ENCODE results near the gene C21orf58.

C21orf58 gene

DNA sequence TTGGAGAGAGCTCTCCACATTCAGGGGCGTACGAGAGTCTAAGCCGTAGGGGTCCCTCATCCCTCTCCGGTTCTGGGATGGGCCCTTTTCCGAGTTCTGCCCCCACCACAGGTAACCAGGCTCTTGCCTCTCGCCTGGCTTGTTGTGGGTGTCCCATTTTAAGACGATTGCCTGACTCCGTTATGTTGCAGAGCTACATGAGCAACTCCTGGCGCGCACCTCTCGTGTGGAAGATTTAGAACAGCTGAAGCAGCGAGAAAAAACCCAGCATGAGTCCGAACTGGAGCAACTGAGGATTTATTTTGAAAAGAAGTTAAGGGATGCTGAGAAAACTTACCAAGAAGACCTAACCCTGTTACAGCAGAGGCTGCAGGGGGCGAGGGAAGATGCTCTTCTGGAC, 29.2 kb upstream of the C21orf58 start:
- no peak for DNase-seq

DNA sequence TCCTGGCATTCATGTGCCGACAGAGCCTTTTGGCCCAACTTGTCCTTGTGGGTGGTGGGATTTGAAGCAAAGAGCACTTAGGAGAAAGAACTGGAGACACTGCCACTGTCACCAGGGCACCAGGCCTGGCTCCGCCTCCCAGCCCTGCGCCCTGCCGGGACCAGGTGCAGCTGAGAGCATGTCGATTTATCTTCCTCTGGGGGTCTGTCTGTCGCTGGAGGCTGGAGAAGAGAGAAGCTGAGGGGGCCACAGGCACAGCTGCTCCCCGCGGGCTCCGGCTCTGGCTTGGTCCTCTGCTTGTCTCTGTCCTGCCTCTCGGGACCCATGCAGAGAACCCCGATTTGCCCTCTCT, 28.5 kb upstream of the C21orf58 start:
- DNase-seq, result no peak

DNA sequence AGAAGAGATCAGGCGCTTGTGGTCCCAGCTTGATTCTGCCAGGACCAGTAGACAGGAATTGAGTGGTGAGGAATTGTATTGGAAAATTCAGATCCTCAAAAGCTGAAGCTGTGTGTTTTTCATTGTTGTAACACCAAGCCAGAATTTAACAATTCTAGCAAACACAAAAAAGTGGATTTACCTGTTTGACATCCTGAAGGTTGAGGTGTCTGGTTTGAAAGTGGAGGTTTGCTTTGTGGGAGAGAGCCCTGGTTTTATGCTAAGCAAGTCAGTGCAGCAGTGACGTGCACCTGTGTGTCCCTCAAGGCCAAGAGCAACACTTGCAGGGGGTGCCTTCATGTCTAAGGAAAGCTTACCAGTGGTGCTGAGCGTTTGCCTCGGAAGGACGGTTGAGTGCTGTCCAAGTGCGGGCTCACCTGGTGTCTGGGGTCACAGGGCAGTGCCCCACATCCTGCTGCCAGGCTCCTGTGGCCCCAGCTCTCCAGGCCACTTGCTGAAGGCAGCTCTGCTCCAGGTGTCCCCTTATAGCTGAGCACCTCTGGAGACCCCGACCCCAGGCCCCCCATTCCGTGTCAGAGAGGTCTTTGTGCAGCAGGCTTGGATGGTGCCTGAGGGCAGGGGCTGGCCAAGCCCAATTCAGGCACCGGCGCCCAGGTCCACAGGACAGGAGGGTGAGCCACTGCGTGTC, 27.9 kb upstream of the C21orf58 start:
- no peak for DNase-seq

DNA sequence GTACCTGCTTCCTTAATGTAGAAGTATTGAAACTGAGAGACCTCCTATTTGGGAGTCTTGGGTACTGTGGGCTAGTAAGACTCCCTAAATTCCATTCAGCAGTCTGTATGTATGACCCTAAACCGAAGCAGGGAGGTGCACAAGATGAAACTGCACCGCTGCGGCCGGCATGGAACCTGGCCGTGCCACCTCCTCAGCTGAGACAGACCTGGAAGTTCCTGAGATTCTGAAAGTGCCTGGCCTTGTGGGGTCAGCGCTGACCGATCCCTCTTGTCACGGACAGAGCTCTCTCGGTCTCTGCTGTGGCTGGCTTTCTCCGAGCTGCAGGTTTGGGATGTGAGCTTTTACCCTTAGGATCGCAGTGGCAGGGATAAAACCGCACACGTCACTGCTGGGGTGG, 27.3 kb upstream of the C21orf58 start:
- no peak for DNase-seq

DNA sequence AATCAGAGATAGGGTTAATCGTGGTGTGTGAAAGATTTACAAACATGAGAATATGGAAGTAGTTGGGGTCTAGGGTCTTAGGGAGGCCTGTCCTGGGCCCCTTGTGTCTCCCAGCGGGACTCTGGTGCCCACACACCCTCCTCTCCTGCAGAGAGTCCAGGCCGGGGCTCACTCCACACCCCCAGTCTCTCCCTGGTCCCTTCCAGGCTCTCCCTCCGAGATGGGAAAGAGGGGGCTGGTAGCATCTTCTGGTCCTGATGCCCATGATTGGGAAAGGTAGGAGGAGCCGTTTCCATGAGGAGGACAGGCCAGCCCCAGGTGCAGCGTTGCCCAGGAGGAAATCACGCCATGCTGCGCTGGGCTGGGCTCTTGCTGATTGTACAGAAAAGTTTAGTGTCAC, 26.9 kb upstream of the C21orf58 start:
- no peak for DNase-seq

DNA sequence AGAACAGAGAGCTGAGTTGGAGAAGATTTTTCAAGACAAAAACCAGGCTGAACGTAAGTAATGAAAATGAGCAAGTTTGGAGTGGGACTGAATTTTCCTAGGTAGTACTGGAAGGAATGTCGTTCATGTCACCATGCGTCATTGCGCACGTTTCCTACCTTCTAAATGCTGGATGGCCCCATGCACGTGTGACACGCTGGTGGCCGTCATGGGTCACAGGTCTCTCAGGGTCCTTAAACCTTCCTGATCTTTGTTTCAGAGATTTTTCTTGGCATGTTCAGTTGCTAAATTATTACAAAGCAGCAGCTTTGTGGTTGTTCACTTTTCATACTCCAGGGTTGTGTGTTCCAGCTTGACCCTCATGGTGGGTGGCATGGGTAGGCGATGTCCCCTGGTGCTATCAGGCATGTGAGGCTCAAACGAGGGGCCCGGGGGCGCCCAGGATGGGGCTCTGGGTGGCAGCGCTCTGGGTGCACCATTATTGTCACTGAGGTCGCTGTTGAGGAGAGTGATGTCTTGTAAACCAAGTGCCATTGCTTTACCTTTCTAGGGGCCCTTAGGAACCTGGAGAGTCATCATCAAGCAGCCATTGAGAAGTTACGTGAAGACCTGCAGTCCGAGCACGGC, 25.6 kb upstream of the C21orf58 start:
- no peak for DNase-seq

DNA sequence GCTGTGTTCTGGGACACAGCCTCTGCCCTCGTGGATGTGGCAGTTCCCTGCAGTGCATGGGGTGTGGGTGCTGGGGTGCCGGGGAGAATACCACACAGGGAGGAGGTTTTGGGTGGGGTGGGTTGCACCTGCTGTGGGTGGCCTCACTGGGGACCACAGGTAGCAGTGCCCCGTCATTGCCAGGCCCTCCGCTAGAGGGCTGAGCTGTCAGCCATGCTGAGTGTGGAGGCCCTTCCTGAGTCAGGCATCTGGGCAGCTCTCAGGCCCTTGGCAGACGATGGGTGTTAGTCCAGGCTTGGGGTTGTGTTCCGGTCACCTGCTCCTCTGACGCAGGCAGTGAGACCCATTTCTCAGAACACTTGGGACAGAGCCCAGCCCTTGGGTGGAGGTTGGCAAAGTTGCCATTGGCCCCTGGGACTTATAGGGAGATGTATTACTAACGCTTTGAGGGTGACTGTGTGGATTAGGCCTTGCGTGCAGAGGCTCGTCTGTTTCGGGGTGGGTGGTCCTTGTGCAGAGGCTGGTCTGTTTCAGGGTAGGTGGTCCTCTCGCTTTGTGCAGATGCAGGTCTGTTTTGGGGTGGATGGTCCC, 24.2 kb upstream of the C21orf58 start:
- DNase-seq, result no peak

DNA sequence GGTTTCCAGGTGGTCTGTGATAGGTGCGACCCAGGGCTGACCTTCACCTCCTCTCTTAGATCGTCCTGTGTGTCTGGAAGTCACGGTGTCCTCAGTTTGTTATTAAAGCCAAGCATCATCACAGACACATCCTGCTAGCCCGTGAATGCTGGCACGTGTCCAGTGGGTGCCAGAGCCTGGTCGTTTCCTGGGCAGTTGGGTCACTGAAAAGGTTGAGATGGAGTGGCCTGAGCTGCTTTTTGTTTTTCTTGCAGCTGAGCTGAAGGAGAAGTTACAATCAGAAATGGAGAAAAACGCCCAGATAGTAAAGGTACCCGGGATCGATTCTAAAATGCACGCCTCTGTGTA, 23.5 kb upstream of the C21orf58 start:
- no peak for DNase-seq

DNA sequence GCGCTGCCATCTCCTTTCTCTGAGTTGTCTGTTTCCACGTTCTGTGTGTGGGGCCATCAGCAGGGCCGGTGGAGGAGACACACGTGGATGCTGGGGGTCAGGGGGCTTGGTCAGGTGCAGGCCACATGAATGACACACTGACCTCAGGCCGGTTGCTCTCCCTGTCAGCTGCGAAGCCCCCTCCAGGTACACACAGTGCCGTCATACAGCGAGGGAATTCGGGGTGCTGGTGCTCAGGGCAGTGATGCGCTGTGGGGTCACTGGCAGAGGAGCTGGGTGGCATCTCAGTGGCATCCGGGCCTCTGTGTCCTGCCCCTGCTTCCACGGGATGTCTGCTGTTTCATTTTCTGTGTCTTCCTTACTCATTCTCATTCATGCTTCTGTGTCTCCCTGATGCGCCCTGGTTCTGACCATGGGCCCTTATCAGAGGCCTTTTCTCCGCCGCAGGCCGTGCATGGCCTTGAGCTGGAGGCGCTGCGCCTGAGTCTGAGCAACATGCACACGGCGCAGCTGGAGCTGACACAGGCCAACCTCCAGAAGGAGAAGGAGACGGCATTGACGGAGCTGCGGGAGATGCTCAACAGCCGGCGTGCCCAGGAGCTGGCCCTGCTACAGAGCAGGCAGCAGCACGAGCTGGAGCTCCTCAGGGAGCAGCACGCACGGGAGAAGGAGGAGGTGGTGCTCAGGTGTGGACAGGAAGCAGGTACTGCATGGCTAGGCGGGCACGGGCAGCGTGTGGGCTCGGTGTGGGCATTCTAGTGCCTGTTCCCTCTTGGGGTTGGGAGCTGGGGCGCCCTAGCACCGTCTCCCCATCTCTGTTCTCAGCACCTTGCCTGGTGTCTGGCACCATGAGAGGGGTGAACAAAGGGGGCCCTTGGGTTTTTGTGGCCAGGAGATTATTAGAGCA, 22.9 kb upstream of the C21orf58 start:
- no peak for DNase-seq

DNA sequence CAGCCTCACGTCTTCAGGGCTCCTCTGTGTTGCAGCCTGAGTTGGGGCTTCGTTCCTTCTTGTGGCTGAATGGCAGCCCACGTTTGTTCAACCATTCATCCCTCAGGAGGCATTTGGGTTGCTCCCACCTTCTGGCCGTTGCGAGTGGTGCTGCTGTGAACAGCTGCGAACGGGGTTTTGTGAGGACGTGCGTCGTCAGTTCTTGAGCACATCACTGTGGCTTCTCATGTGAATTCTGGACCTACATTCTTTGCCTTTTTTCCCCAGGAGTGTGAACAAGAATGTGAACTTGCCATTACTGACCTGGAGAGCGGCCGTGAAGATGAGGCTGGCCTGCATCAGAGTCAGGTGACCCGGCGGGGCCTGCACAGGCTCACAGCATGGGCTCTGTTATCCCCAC, 22.2 kb upstream of the C21orf58 start:
- no peak for DNase-seq

DNA sequence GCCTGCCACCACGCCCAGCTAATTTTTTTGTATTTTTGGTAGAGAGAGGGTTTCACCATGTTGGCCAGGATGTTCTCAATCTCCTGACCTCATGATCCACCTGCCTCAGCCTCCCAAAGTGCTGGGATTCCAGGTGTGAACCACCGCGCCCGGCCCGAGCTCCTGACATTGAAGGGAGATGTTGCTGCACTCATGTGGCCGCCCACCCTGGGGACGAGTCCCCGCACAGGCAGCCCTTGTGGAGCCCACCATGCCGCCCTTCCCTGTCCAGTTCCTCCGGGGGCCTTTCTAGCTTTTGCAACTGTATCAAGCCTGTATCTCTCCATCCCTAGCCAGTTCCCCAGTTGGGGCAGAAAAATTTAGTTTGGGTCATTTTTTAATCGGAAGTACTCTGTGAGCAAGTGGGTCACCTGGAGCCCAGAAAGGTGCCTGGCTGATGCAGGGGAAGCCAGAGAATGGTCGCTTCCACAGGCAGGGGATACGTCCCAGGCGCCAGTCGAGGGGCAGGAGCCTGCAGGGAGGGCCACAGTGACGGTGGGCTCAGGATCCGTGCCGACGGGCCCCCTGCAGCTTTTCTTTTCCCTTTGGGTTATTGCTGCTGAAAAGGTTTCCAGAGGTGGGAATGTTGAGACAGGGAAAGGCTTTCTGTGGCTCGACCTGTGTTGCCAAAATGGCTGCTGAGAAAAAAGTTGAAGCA, 20.7 kb upstream of the C21orf58 start:
- DNase-seq, result no peak

DNA sequence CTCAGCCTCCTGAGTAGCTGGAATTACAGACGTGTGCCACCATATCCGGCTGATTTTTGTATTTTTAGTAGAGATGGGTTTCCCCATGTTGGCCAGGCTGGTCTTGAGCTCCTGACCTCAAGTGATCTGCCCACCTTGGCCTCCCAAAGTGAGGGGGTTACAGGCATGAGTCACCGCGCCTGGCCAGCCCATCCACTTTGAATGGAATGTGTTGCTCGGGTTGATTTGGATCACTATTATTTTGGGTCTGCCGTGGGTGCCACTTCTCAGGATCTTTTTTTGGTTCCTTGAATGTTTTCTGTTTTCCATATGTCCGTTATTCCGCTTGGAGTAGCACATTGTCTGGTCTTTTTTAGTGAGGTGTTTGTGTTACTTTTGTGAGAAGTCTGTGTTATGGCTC, 17.3 kb upstream of the C21orf58 start:
- no peak for DNase-seq

DNA sequence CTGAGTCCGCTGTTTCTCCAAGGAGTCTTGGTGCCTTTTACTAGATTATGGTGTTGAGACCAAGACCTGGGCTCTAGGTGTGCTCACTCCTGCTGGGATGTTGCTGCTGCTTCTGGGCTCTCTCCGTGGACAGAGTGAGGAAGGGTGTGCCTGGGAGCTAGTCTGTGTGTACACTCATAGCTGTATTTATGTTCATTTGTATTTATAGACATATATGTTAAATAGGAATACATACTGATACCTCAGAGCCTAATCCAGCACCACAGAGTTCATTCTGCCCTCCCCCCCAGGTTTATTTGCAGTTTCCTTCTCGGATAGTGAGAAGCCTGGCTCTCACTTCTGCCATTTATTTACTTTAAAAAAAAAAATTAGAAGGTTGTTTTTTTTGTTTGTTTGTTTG, 12.9 kb upstream of the C21orf58 start:
- no peak for DNase-seq

DNA sequence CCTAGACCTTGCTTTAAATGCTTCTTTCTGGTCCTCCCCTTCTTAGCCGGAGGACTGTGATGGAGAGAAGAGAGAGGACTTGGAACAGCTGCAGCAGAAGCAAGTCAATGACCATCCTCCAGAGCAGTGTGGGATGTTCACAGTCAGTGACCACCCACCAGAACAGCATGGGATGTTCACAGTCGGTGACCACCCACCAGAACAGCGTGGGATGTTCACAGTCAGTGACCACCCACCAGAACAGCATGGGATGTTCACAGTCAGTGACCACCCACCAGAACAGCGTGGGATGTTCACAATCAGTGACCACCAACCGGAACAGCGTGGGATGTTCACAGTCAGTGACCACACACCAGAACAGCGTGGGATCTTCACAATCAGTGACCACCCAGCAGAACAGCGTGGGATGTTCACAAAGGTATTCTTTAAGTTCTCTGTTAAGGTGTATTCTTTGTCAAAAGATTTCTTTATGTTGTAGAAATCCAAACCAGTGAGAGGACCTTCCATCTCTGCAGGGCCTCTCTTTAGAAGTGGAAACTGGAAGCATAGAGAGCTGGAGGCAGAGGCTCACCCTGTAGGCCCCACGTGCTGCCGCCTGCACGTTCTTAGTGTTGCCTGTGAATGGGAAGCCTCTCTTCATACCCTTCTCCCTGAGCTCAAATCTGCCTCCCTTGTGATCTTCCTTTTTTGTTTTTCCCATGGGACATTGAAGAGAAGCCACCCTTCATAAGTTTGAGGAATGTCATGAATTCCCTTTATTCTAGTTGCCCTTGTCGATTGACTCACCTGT, 10.9 kb upstream of the C21orf58 start:
- no peak for DNase-seq

DNA sequence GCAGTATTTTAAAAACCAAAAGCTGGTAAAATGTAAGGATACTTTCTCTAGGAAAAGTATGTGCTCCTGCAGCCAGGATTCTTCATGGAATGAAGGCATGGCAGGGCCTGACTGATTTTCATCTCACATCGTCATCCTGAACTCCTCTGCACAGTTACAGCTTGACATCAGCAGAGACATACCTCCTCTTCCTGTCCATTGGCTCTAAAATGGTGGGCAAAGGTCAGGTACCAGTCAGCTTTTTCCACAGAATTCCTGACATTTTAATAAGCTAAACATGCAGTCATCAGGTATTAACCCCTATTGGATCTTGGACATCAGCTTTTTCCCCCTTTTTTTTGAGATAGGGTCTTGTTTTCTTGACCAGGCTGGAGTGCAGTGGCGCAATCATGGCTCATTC, 6.1 kb upstream of the C21orf58 start:
- DNase-seq, result no peak

DNA sequence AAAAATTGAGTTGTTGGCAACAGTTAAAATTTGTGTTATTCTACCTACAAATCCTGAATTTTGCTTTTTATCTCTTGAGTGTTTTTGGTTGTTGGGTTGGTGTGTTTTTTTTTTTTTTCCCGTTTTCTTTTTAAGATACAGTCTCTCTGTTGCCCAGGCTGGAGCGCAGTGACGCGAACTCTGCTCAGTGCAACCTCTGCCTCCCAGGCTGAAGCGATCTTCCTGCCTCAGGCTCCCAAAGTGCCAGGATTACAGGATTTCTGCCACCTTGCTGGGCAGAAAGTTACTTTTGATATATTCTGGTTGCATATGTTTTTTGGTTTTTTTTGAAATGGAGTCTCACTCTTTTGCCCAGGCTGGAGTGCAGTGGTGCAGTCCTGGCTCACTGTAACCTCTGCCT, 4.5 kb upstream of the C21orf58 start:
- DNase-seq, result no peak

DNA sequence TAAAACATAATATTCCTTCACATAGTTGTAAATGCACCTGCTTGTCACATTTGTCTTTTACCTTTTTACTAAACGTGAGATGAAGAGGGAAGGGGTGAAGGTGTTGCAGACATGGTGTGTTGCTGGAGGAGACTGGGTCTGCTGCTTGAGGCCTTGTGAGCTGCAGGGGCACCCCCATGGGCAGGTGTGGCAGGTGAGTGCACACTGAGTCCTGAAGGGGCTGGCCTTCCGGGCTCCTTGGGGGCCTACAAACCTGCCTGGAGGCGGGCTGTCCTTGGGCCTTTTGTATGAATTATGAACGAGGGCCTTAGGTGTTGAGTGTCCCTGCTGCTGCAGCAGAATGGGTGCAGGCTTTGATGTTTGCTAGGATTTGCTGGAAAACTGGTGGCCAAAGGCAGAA, 4.0 kb upstream of the C21orf58 start:
- no peak for DNase-seq

DNA sequence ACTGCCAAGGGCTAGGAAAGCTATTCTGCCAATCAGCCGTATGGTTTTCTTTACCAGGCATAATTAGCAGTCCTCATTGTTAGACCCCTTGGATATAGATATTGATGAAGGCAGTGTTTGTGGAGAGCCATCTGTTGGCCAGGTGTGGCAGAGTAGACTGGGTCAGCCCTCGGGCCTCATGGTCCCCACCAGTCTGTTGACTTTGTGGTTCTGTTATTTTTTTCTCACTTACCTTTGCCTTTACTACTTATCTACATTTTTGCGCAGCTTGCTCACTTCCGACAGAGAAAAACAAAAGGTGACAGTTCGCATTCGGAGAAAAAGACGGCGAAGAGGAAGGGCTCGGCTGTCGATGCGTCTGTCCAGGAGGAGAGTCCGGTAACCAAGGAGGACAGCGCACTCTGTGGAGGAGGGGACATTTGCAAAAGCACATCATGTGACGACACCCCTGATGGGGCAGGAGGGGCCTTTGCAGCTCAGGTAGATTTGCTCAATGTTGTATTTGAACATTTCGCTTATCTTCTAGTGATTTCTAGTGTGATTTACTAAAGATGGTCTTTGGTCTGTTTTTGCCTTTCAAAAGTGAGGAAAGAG, 2.5 kb upstream of the C21orf58 start:
- no peak for DNase-seq

DNA sequence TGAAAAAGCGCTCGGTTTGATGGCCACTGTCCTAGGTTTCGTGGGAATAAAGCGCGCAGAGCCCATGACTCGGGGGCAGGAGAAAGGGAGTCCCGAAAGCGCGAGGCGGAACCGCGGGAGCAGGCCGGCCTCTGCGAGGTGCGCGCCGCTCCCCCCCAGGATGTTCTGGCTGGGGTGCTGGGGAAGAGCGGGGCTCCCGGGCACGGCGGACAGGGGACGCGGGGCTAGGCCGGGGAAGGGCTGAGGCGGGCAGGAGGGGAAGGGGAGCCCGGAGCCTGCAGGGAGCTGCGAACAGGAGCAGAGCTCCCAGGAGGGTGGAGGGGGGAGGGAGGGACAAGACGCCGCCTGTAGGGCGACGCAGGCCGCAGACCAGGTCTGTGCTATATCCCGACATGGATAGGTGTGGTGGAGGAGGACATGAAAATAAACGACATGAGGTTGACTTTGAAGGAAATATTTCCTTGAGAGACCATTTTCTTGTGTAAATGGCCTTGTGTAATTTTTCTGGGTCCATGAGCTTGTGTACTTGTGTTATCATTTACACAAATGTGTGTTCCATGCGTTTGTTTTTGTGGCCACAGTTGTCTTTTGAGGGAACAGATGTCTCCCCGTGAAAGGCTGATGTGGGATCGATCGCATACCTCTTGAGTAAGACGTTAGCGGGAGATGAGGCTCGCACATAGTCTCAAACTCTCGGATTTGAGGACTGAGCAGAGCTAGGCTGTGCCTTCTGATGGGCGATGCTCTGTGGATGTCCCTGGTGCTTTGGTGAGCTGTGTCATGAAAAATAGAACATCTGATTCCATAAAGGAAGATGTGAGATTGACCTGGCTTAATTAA, 1.6 kb upstream of the C21orf58 start:
- DNase-seq, result peak; percentile 38

DNA sequence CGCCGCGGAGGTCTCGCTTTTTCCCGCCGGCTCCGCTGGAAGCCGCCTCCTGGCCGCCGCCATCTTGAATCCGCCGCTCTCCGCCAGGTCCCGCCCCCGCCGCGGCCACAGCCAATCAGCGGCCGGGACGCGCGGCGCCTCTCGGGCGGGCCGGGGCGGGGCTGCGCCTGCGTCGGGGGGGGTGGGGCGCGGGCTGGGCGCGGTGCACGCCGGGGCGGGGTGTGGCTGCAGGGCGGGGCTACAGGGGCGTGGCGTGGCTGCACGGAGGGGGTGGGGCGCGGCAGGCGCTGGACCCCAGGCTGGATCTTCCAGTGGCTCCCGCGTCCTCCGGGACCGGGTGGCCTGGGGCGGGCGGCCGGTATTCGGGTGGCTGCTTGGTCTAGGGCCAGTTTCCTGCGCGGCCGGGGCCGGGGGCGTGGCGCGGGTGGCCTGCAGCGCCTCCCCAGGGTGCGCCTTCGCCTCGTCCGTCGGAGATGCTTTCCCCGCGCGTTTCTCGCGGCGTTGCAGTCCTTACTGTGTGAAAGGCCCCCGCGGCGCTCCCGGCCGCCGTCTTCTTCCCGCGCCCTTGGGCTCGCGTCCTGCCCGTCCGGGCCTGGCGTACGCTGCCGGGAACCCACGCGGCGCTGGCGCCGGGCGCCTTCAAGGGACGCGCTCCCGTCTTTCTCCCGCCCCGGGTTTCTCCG, 861 bp upstream of the C21orf58 start:
- DNase-seq, result peak; percentile 84
